Ovary (tissue), 9 donors: ENCODE results near the gene PURA. TPM values are rescaled to one million over a fixed set of nuclear protein-coding genes. Genes with fewer than 3 reads are reported as not detected.

Experiments
- DNase-seq, 5 donors: peaks; one replicate each; pipeline ENCODE4 v3.0.0-alpha.2; 2019 to 2020
- H3K27ac ChIP-seq, 2 donors: fragments of 200-600 bp; one replicate each; pipeline versions ENCODE4 v1.5.1 to v1.8.0; 2019 to 2022
- H3K27me3 ChIP-seq: fragments of 200-600 bp; one replicate; pipeline ENCODE4 v1.8.0; 2022
- H3K36me3 ChIP-seq: fragments of 200-600 bp; sonication (generic); one replicate; pipeline ENCODE4 v1.5.1; 2019
- H3K4me1 ChIP-seq: one replicate; pipeline ENCODE4 v1.8.1; 2013; ENCODE audit warnings: mild to moderate bottlenecking, moderate library complexity; ENCODE audit not compliant: insufficient read depth
- H3K4me3 ChIP-seq: fragments of 200-600 bp; sonication (generic); one replicate; pipeline ENCODE4 v1.5.1; 2017
- H3K9me3 ChIP-seq, 2 donors: fragments of 200-600 bp in 1 of 2; sonication (generic) in 1 of 2; one replicate each; pipeline versions ENCODE4 v1.5.1 to v1.8.1; 2013 to 2019; ENCODE audit warnings: mild to moderate bottlenecking in 1 of 2, moderate library complexity in 1 of 2
- EP300 ChIP-seq: sonication (generic); formaldehyde crosslinking; IDR thresholded peaks from one replicate; pipeline ENCODE4 v1.6.1; 2017; ENCODE audit warnings: antibody characterized with exemption
- POLR2A ChIP-seq: fragments of 450-650 bp; IDR thresholded peaks from one replicate; pipeline ENCODE4 v1.6.1; 2017; ENCODE audit warnings: antibody characterized with exemption, mild to moderate bottlenecking, moderate library complexity
- WGBS, 3 donors: extraction: QIAGEN DNeasy Blood & Tissue Kit in 1 of 3; methylation state at CpG; one replicate each; pipeline versions ENCODE4 v1.1.5 to v1.1.7; 2013 to 2017; 5-methylcytosine and 5-hydroxymethylcytosine counted together
- intact Hi-C, 4 donors: fragments of 100-400 bp; cut with DNase I; formaldehyde crosslinking; loops; one replicate each; pipeline versions ENCODE4 v1.11.0 to v1.15.1; 2022 to 2023
- polyA plus RNA-seq, 2 donors: library from polyadenylated mRNA; stranded (reverse); fragments of 200-250 nt in 1 of 2; fragments of 350-450 nt in 1 of 2; fragmentation: Illumina TruSeq in 1 of 2; extraction: RNeasy Lipid Tissue Mini Kit (QIAGEN cat#74804) in 1 of 2; gene quantifications; one replicate each; pipeline ENCODE4 v1.2.3, GENCODE V29; 2013 to 2014
- total RNA-seq, 7 donors: library from RNA; depleted of rRNA in 2 of 7; stranded (reverse); fragments of >200 nt in 2 of 7; fragmentation: NEBNext Ultra II Directional in 3 of 7; extraction: Animal tissue kit (Norgen Biotek cat#: 25700) in 3 of 7; gene quantifications; one replicate each; pipeline versions ENCODE4 v1.1.0 to v1.2.4, GENCODE V29; 2016 to 2023
- TF ChIP-seq, protein P1 (sequence below), 3 donors: fragments of 450-650 bp in 2 of 3; fragments of 200-600 bp in 1 of 3; IDR thresholded peaks; one replicate each; pipeline versions ENCODE4 v1.5.1 to v1.8.0; 2016 to 2022; ENCODE audit warnings: antibody characterized with exemption in 3 of 3, mild to moderate bottlenecking in 1 of 3
- donor health status: DM: no; HTN: no; CAD: no; lungs with moderate emphysema.
- donor health status: DM: no; HTN: no; CAD: no.
- donor health status: Bipolar disorder and iron deficiency.
- donor health status: DM: yes; HTN: yes; CAD: no.
- donor health status: DM: no; HTN: no; CAD: no.
- donor health status: DM: yes; HTN: yes; CAD: no.

The PURA gene
- total and polyA plus RNA-seq, 9 donors = 6.3 to 35.5 (median 26.1) TPM

GRCh38 chr5:140174465-140175366, 60.8 kb downstream of the PURA start, which contains the start of gene CYSTM1:
Gene CYSTM1, plus strand, starts transcription at chr5:140175188. Its CDS starts 19,278 bp downstream, at chr5:140194466.
- WGBS, 3 donors = 1 to 3% (median 2%) methylated on average over 26 to 61 of the region's 61 CpGs
- Histone ChIP-seq H3K4me3 (peak within 1 kb of the TSS; percentile 80), H3K4me1 (peaks cover 4% of the 10 kb centered on the region), H3K9me3 (no peaks in the 10 kb centered on the region), H3K27me3 (no peaks in the 10 kb centered on the region), H3K27ac (peak within 1 kb of the TSS; percentile 96 to 98), H3K36me3 (no peaks in the 10 kb centered on the region)
- TF ChIP-seq EP300 (peak; percentile 60), POLR2A (peak; percentile 96)
- TF ChIP-seq, protein P1, sequence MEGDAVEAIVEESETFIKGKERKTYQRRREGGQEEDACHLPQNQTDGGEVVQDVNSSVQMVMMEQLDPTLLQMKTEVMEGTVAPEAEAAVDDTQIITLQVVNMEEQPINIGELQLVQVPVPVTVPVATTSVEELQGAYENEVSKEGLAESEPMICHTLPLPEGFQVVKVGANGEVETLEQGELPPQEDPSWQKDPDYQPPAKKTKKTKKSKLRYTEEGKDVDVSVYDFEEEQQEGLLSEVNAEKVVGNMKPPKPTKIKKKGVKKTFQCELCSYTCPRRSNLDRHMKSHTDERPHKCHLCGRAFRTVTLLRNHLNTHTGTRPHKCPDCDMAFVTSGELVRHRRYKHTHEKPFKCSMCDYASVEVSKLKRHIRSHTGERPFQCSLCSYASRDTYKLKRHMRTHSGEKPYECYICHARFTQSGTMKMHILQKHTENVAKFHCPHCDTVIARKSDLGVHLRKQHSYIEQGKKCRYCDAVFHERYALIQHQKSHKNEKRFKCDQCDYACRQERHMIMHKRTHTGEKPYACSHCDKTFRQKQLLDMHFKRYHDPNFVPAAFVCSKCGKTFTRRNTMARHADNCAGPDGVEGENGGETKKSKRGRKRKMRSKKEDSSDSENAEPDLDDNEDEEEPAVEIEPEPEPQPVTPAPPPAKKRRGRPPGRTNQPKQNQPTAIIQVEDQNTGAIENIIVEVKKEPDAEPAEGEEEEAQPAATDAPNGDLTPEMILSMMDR (IDR thresholded peaks at IDR 0.05) = peak in 1 of 3 donors; percentile 25
- intact Hi-C loops = loop anchor here in 1 of 4 donors (2.0 kb wide), 1 partner anchor 226 kb away; the partner anchor contains the start of gene ANKHD1
- DNase-seq = peak; percentile 97 to 99 (median 98)

Other genes starting within 250 kb of the PURA start
- 10 to 100 TPM in 5 of 7 donors, 1 to 10 TPM in 2; 6.4 to 32.6 (median 25.5) TPM for gene NRG2, start 70.8 kb upstream of the PURA start, total RNA-seq
- gene NRG2, start 70.8 kb upstream of the PURA start, polyA plus RNA-seq = 10 to 100 TPM in 1 of 2 donors, 1 to 10 TPM in 1; 2.6 to 10.1 TPM
- gene IGIP, start 11.8 kb downstream of the PURA start, total RNA-seq = 10 to 100 TPM in 6 of 7 donors, 1 to 10 TPM in 1; 8.6 to 17.3 (median 15.5) TPM
- 1 to 10 TPM; 6.8 to 8.8 TPM for gene IGIP, start 11.8 kb downstream of the PURA start, polyA plus RNA-seq
- gene CYSTM1, start 61.1 kb downstream of the PURA start, total RNA-seq = 100 to 1,000 TPM in 1 of 7 donors, 10 to 100 TPM in 6; 24.6 to 143 (median 40.6) TPM
- gene CYSTM1, start 61.1 kb downstream of the PURA start, polyA plus RNA-seq = 10 to 100 TPM; 34.1 to 35.4 TPM
- gene PFDN1, start 189.0 kb downstream of the PURA start, total RNA-seq = 10 to 100 TPM; 27.4 to 65.7 (median 35.2) TPM
- gene PFDN1, start 189.0 kb downstream of the PURA start, polyA plus RNA-seq = 100 to 1,000 TPM in 1 of 2 donors, 10 to 100 TPM in 1; 61.3 to 113 TPM
- gene HBEGF, start 232.5 kb downstream of the PURA start, total RNA-seq = 10 to 100 TPM in 1 of 7 donors, 1 to 10 TPM in 6; 1.5 to 14.5 (median 5.6) TPM
- gene HBEGF, start 232.5 kb downstream of the PURA start, polyA plus RNA-seq = 10 to 100 TPM in 1 of 2 donors, 1 to 10 TPM in 1; 3.4 to 10.8 TPM
- under 1 TPM in 1 of 7 donors, not detected in 6; 0.13 TPM for gene SLC4A9, start 246.1 kb downstream of the PURA start, total RNA-seq
- gene SLC4A9, start 246.1 kb downstream of the PURA start, polyA plus RNA-seq = not detected